SH-SY5Y (cell line): ENCODE results near the gene LARP6.

ENCODE experiments used
- GATA2 ChIP-seq: IDR thresholded peaks from 2 replicates; pipeline ENCODE4 v1.6.1; 2011; ENCODE audit warnings: mild to moderate bottlenecking, low read depth, low read length
- GATA3 ChIP-seq: IDR thresholded peaks from 2 replicates; pipeline ENCODE4 v1.6.1; 2011; ENCODE audit warnings: low read depth, mild to moderate bottlenecking, low read length, moderate library complexity

DNA sequence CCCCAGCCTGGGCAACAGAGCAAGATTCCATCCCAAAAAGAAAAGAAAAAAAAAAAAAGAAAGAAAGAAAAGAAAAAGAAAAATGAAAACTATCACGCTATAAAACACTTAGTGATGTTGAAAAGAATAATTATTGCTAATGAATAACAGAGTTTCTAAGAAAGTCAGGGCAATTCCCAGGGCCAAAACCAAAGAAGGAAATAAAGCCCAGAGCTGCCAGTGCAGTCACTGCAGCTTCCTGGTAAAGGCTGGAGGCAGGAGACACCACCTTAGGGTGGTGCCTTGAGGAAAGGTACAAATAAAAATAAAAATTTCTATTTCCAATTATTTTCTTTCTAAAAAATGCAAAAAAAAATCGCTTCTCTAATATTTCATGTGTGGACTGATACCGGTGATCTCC lies 70.9 kb downstream of the LARP6 start:
- TF ChIP-seq GATA3, result no peak
- TF ChIP-seq GATA2, result no peak
